H9 (cell line): ENCODE results near the gene ARHGAP26. TPM values are rescaled to one million over a fixed set of nuclear protein-coding genes. Genes with fewer than 3 reads are reported as not detected.

ENCODE experiments used
- DNase-seq: peaks from one replicate; pipeline ENCODE4 v3.0.0-alpha.2; 2017
- H2AFZ ChIP-seq: one replicate; pipeline ENCODE4 v1.6.1; 2013; ENCODE audit warnings: mild to moderate bottlenecking, low read length, control low read depth, moderate library complexity
- H2AK5ac ChIP-seq: 2 replicates; pipeline ENCODE4 v1.6.1; 2013; ENCODE audit warnings: low read length, control low read depth, mixed read lengths; ENCODE audit not compliant: insufficient read length
- H2BK120ac ChIP-seq: one replicate; pipeline ENCODE4 v1.6.1; 2013; ENCODE audit warnings: low read depth, mild to moderate bottlenecking, low read length, control low read depth, inconsistent platforms; ENCODE audit not compliant: poor library complexity, severe bottlenecking
- H2BK12ac ChIP-seq: 2 replicates; pipeline ENCODE4 v1.6.1; 2013; ENCODE audit warnings: low read length, control low read depth, mixed read lengths, low read depth; ENCODE audit not compliant: insufficient read length
- H2BK15ac ChIP-seq: 2 replicates; pipeline ENCODE4 v1.6.1; 2013; ENCODE audit warnings: low read depth, low read length, control low read depth
- H2BK20ac ChIP-seq: one replicate; pipeline ENCODE4 v1.6.1; 2013; ENCODE audit warnings: low read depth, mild to moderate bottlenecking, low read length, control low read depth, inconsistent platforms; ENCODE audit not compliant: poor library complexity, severe bottlenecking
- H2BK5ac ChIP-seq: 2 replicates; pipeline ENCODE4 v1.6.1; 2013; ENCODE audit warnings: low read length, control low read depth, mixed read lengths; ENCODE audit not compliant: insufficient read length
- H3K14ac ChIP-seq: 2 replicates; pipeline ENCODE4 v1.6.1; 2013; ENCODE audit warnings: low read length, control low read depth; ENCODE audit not compliant: insufficient read depth
- H3K18ac ChIP-seq: 2 replicates; pipeline ENCODE4 v1.6.1; 2013; ENCODE audit warnings: low read depth, mild to moderate bottlenecking, mixed read lengths, low read length, control low read depth; ENCODE audit not compliant: insufficient read length
- H3K23ac ChIP-seq: 2 replicates; pipeline ENCODE4 v1.6.1; 2013; ENCODE audit warnings: low read length, control low read depth, mixed read lengths, low read depth; ENCODE audit not compliant: insufficient read length
- H3K23me2 ChIP-seq: 2 replicates; pipeline ENCODE4 v1.6.1; 2013; ENCODE audit warnings: low read depth, mild to moderate bottlenecking, mixed read lengths, low read length, control low read depth; ENCODE audit not compliant: insufficient read length, poor library complexity, severe bottlenecking
- H3K27ac ChIP-seq: 2 replicates; pipeline ENCODE4 v1.5.1; 2013; ENCODE audit warnings: low read length, control low read depth, mixed read lengths, low read depth; ENCODE audit not compliant: insufficient read length
- H3K27me3 ChIP-seq: 2 replicates; pipeline ENCODE4 v1.6.1; 2013; ENCODE audit warnings: low read length, control low read depth, inconsistent platforms; ENCODE audit not compliant: insufficient read depth
- H3K4ac ChIP-seq: 2 replicates; pipeline ENCODE4 v1.6.1; 2013; ENCODE audit warnings: low read depth, mild to moderate bottlenecking, control low read depth, inconsistent platforms, low read length, moderate library complexity
- H3K4me1 ChIP-seq: 2 replicates; pipeline ENCODE4 v1.6.1; 2013; ENCODE audit warnings: low read length, control low read depth, inconsistent platforms; ENCODE audit not compliant: insufficient read depth
- H3K4me2 ChIP-seq: 2 replicates; pipeline ENCODE4 v1.6.1; 2013; ENCODE audit warnings: low read length, control low read depth, mixed read lengths; ENCODE audit not compliant: insufficient read length, insufficient read depth
- H3K56ac ChIP-seq: 2 replicates; pipeline ENCODE4 v1.6.1; 2013; ENCODE audit warnings: low read depth, mild to moderate bottlenecking, mixed read lengths, low read length, control low read depth; ENCODE audit not compliant: insufficient read length
- H3K79me1 ChIP-seq: 2 replicates; pipeline ENCODE4 v1.6.1; 2013; ENCODE audit warnings: low read depth, mild to moderate bottlenecking, moderate library complexity, low read length, control low read depth, inconsistent platforms; ENCODE audit not compliant: insufficient read depth, poor library complexity, severe bottlenecking
- H3K79me2 ChIP-seq: 2 replicates; pipeline ENCODE4 v1.6.1; 2013; ENCODE audit warnings: low read length, control low read depth, inconsistent platforms; ENCODE audit not compliant: insufficient read depth
- H3K9ac ChIP-seq: 2 replicates; pipeline ENCODE4 v1.6.1; 2013; ENCODE audit warnings: low read length, control low read depth, mixed read lengths; ENCODE audit not compliant: insufficient read length; ENCODE audit errors: extremely low read depth
- H3K9me3 ChIP-seq: one replicate; pipeline ENCODE4 v1.6.1; 2013; ENCODE audit warnings: low read depth, low read length, inconsistent platforms; ENCODE audit not compliant: control insufficient read depth
- H3T11ph ChIP-seq: one replicate; pipeline ENCODE4 v1.6.1; 2013; ENCODE audit warnings: mild to moderate bottlenecking, low read length, control low read depth, inconsistent platforms
- H4K20me1 ChIP-seq: one replicate; pipeline ENCODE4 v1.6.1; 2013; ENCODE audit not compliant: control insufficient read depth, insufficient read length, insufficient read depth
- H4K5ac ChIP-seq: 2 replicates; pipeline ENCODE4 v1.6.1; 2013; ENCODE audit warnings: low read depth, mild to moderate bottlenecking, mixed read lengths, low read length, control low read depth; ENCODE audit not compliant: insufficient read length
- H4K8ac ChIP-seq: replicated peaks from 2 replicates; pipeline ENCODE4 v1.6.1; 2013; ENCODE audit warnings: low read length, control low read depth, mixed read lengths, low read depth; ENCODE audit not compliant: insufficient read length
- H4K91ac ChIP-seq: 2 replicates; pipeline ENCODE4 v1.6.1; 2013; ENCODE audit warnings: low read depth, mild to moderate bottlenecking, moderate library complexity, mixed read lengths, low read length, control low read depth; ENCODE audit not compliant: insufficient read length
- H3K27ac Mint-ChIP-seq, 3 experiments: 2 replicates in 2 of 3; 3 replicates in 1 of 3; pipeline ENCODE4 v1.8.0; 2020 to 2021; ENCODE audit warnings: mixed read lengths in 3 of 3, mild to moderate bottlenecking in 1 of 3, moderate library complexity in 1 of 3
- H3K27me3 Mint-ChIP-seq: 2 replicates; pipeline ENCODE4 v1.8.0; 2021; ENCODE audit warnings: low read depth, mild to moderate bottlenecking, moderate library complexity, mixed read lengths
- H3K36me3 Mint-ChIP-seq, 3 experiments: 2 replicates in 2 of 3; 3 replicates in 1 of 3; pipeline ENCODE4 v1.8.0; 2020 to 2021; ENCODE audit warnings: low read depth in 3 of 3, mixed read lengths in 3 of 3; ENCODE audit not compliant: insufficient read depth in 1 of 3
- H3K4me1 Mint-ChIP-seq, 2 experiments: 2 replicates each; pipeline ENCODE4 v1.8.0; 2020; ENCODE audit warnings: mixed read lengths in 2 of 2
- H3K4me3 Mint-ChIP-seq, 2 experiments: 2 replicates in 1 of 2; 3 replicates in 1 of 2; pipeline ENCODE4 v1.8.0; 2020 to 2021; ENCODE audit warnings: mild to moderate bottlenecking in 2 of 2, mixed read lengths in 2 of 2, moderate library complexity in 1 of 2
- H3K9me3 Mint-ChIP-seq, 2 experiments: 2 replicates in 1 of 2; 3 replicates in 1 of 2; pipeline ENCODE4 v1.8.0; 2020; ENCODE audit warnings: mild to moderate bottlenecking in 2 of 2, mixed read lengths in 2 of 2, moderate library complexity in 1 of 2
- CTCF ChIP-seq: fragments of 200-600 bp; sonication (generic); conservative IDR thresholded peaks from 3 replicates; pipeline ENCODE4 v1.8.0; 2021; ENCODE audit warnings: antibody characterized with exemption, mild to moderate bottlenecking
- WGBS: extraction: QIAGEN DNeasy Blood & Tissue Kit; methylation state at CpG from one replicate; pipeline ENCODE4 v1.1.7; 2013; ENCODE audit warnings: missing lambda C conversion rate, low lambda C conversion rate, mixed read lengths; ENCODE audit not compliant: insufficient read length; ENCODE audit errors: extremely low coverage; 5-methylcytosine and 5-hydroxymethylcytosine counted together
- total RNA-seq: library from RNA; stranded (reverse); gene quantifications from 2 replicates; pipeline ENCODE4 v1.2.1, GENCODE V29; 2021

ARHGAP26 gene
- total RNA-seq, 1 experiment from 2014 or later, result 13.8 TPM

DNA sequence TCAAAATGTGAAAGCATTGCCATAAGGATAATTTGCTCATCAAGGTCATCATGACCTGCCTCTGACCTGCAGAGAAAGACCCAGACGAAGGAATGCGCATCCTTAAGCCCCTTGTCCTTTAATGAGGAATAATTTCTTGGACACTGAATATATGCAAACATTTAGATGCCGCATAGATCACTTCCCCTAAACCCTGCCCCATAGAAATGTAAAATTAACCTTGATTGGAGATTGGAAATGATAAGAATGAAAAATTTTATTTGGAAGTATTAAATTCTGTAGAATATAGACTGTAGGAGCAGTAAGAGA is 233.1 kb downstream of the ARHGAP26 start:
- H2AFZ ChIP-seq, result no peak overlapping the region
- no CpG with 5 or more reads among the region's 3 CpGs for WGBS

More for the DNA sequence above, 233.1 kb downstream of the ARHGAP26 start:
- Histone ChIP-seq H3K18ac (no peak overlapping the region), H3K9me3 (no peaks in the 10 kb centered on the region), H2BK120ac (no peak overlapping the region), H3K4me1 (peaks cover 9% of the 10 kb centered on the region), H2BK15ac (no peak overlapping the region), H3K23me2 (no peaks in the 10 kb centered on the region), H4K5ac (no peak overlapping the region), H3K79me1 (no peaks in the 10 kb centered on the region), H2BK20ac (no peak overlapping the region), H4K20me1 (no peaks in the 10 kb centered on the region), H3K79me2 (no peaks in the 10 kb centered on the region), H3K56ac (no peak overlapping the region), H3K23ac (no peak overlapping the region), H3K27ac (no peak overlapping the region), H4K91ac (no peak overlapping the region), H3K4me2 (no peak overlapping the region), H2BK12ac (no peak overlapping the region), H3K14ac (no peak overlapping the region), H3K9ac (no peak overlapping the region), H3T11ph (no peak overlapping the region), H2BK5ac (no peak overlapping the region), H3K4ac (no peak overlapping the region), H3K27me3 (no peaks in the 10 kb centered on the region), H2AK5ac (no peak overlapping the region), H4K8ac (no peak overlapping the region)
- TF ChIP-seq CTCF, result no peak; the same call in 2 of the 3 replicates
- Mint-ChIP-seq H3K27ac (no peak overlapping the region), H3K27me3 (no peaks in the 10 kb centered on the region), H3K4me1 (peaks cover 13 to 18% of the 10 kb centered on the region in 2 experiments), H3K9me3 (no peaks in the 10 kb centered on the region), H3K4me3 (no peak overlapping the region), H3K36me3 (no peaks in the 10 kb centered on the region)
- no peak for DNase-seq
